Keratinocyte (primary cell): ENCODE data around the gene FAM53A.

Source experiments
- EZH2 ChIP-seq: IDR thresholded peaks from one replicate; pipeline ENCODE4 v1.6.1; 2012; ENCODE audit warnings: inconsistent platforms, mild to moderate bottlenecking, low read length, moderate library complexity
- TF ChIP-seq, protein P1 (sequence below), 3 experiments: IDR thresholded peaks in 1 of 3; conservative IDR thresholded peaks in 1 of 3; optimal IDR thresholded peaks in 1 of 3; 2 replicates in 2 of 3; 3 replicates in 1 of 3; pipeline versions ENCODE3 to v1.5.1; 2011; ENCODE audit warnings: low read length in 3 of 3, mild to moderate bottlenecking in 3 of 3, moderate library complexity in 2 of 3, control low read depth in 1 of 3, inconsistent platforms in 1 of 3; ENCODE audit not compliant: insufficient read depth in 2 of 3; ENCODE audit errors: extremely low read depth in 1 of 3

DNA sequence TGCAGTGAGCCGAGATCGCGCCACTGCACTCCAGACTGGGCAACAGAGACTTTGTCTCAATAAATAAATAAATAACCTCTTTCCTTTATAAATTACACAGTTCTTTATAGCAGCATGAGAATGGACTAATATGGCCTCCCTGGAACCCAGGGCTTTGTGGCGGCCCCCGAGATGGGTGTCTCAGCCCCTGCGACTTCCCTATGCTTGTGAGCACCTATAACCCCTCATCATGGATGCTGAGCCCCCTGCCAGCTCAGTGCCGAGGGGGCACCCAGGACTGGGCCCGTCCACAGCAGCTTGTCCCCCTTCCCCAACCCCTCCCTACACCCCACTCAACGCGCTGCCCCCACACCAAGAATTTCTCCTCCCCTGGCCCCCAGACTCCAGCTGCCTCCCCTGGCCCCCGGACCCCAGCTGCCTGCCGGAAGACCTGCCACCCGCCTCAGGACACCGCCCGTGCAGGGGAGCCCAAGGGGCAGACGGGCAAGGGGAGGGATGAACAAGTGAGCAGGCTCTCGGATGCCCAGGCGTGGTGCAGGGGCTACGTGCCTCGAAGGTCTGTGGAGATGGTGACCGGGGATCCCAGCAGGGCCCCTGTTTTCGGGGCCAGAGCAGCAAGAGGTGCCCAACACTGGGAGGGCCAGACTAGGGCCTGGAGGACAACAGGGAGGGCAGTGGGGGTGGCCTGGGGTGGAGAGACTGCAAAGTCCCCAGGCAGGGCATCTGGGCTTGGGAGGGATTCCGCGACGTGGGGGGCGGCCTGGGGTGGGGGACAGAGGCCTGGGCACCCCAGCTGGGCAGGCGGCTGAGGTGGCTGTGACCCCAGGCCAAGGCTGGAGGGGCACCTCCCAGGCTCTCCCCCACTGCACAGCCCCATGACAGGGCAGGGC is 74.0 kb downstream of the FAM53A start:
- TF ChIP-seq, protein P1, sequence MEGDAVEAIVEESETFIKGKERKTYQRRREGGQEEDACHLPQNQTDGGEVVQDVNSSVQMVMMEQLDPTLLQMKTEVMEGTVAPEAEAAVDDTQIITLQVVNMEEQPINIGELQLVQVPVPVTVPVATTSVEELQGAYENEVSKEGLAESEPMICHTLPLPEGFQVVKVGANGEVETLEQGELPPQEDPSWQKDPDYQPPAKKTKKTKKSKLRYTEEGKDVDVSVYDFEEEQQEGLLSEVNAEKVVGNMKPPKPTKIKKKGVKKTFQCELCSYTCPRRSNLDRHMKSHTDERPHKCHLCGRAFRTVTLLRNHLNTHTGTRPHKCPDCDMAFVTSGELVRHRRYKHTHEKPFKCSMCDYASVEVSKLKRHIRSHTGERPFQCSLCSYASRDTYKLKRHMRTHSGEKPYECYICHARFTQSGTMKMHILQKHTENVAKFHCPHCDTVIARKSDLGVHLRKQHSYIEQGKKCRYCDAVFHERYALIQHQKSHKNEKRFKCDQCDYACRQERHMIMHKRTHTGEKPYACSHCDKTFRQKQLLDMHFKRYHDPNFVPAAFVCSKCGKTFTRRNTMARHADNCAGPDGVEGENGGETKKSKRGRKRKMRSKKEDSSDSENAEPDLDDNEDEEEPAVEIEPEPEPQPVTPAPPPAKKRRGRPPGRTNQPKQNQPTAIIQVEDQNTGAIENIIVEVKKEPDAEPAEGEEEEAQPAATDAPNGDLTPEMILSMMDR (optimal IDR thresholded peaks at IDR 0.05 in 1 of 3, IDR thresholded peaks at IDR 0.05 in 1 of 3, conservative IDR thresholded peaks at IDR 0.05 in 1 of 3; ENCODE audit: extremely low read depth in 1 of 3, insufficient read depth in 2 of 3, low read length in 3 of 3) = no peak
- no peak for TF ChIP-seq EZH2
